Measurements from ENCODE around the gene PANX1. TPM values are rescaled to one million over a fixed set of nuclear protein-coding genes. Genes with fewer than 3 reads are reported as not detected.

Gene PANX1
- total RNA-seq, 1 donor from 2014 or later: 58.0 TPM

DNA sequence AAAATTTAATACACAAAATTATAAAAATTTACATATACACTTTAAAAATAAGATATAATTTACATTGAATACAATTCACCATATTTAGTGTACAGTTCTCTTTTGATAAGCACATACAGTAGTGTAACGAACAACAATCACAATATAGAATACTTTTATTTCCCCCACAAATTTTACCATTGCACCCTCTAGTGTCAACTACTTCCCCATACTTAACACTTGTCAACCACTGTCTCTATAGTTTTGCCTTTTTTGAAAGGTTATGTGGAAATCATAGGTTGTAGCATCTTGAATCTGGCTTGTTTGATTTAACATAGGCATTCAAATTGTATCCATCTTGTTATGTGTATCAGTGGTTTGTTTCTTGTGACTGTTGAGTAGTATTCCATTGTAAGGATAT lies 21.3 kb upstream of the PANX1 start:
- no peak for DNase-seq

DNA sequence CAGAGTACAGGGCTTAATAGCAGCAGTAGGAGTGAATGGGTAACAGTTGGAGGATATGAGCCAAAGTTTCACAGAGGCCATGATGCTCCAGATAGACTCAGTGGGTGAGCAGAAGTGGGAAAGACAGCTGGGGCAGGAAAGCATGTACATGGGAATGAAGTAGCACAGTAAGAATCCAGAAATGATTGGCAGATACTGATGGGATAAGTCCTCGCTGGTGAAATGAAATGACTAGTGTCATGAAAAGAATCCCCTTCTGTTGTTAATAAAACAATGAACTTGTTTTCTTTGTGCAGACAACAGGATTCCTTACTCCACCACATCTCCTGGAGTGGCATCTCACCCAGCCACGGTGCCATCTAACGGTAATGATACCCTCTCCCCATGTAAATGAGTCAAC lies 17.4 kb upstream of the PANX1 start:
- peaks cover 17% of the 10 kb centered on the region for H3K4me1 Mint-ChIP-seq (ENCODE audit: low read depth, unreplicated experiment)
- TF ChIP-seq, protein P1, sequence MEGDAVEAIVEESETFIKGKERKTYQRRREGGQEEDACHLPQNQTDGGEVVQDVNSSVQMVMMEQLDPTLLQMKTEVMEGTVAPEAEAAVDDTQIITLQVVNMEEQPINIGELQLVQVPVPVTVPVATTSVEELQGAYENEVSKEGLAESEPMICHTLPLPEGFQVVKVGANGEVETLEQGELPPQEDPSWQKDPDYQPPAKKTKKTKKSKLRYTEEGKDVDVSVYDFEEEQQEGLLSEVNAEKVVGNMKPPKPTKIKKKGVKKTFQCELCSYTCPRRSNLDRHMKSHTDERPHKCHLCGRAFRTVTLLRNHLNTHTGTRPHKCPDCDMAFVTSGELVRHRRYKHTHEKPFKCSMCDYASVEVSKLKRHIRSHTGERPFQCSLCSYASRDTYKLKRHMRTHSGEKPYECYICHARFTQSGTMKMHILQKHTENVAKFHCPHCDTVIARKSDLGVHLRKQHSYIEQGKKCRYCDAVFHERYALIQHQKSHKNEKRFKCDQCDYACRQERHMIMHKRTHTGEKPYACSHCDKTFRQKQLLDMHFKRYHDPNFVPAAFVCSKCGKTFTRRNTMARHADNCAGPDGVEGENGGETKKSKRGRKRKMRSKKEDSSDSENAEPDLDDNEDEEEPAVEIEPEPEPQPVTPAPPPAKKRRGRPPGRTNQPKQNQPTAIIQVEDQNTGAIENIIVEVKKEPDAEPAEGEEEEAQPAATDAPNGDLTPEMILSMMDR (IDR thresholded peaks at IDR 0.05; ENCODE audit: partially characterized antibody, unreplicated experiment): no peak
- H3K27me3 Mint-ChIP-seq (ENCODE audit: unreplicated experiment): peaks cover 3% of the 10 kb centered on the region
- H3K27ac Mint-ChIP-seq (ENCODE audit: unreplicated experiment): peak overlapping the region; percentile 45
- H3K9me3 Mint-ChIP-seq (ENCODE audit: unreplicated experiment): peaks cover 2% of the 10 kb centered on the region
- no peak for DNase-seq
- peak overlapping the region; percentile 28 for H3K4me3 Mint-ChIP-seq (ENCODE audit: unreplicated experiment)
- H3K36me3 Mint-ChIP-seq (ENCODE audit: unreplicated experiment): peaks cover 8% of the 10 kb centered on the region

More for the DNA sequence above, 21.3 kb upstream of the PANX1 start:
- Mint-ChIP-seq H3K9me3 (ENCODE audit: unreplicated experiment) (peaks cover 3% of the 10 kb centered on the region), H3K4me3 (ENCODE audit: unreplicated experiment) (no peak overlapping the region), H3K4me1 (ENCODE audit: low read depth, unreplicated experiment) (peaks cover 13% of the 10 kb centered on the region), H3K27me3 (ENCODE audit: unreplicated experiment) (peaks cover 3% of the 10 kb centered on the region), H3K27ac (ENCODE audit: unreplicated experiment) (peak overlapping the region; percentile 56), H3K36me3 (ENCODE audit: unreplicated experiment) (peaks cover 4% of the 10 kb centered on the region)
- TF ChIP-seq, protein P1 (IDR thresholded peaks at IDR 0.05; ENCODE audit: partially characterized antibody, unreplicated experiment): no peak

DNA sequence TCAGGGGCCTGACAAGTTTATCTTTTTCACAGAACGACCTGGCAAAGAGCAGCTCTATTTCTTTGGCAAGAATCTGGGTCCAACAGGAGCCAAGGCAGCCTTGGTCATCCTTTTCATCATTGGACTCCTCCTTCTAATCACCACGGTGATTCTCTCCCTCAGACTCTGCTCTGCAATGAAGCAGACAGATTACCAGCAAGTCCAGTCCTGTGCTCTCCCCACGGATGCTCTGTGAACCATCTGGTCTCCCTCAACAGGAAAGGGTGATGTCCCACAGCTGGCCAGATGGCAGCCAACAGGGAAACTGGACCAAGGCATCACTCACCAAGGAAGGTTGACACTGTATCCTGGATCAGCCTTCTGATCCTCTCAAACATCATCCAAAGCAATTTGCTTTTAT lies 17.0 kb upstream of the PANX1 start:
- Mint-ChIP-seq H3K36me3 (ENCODE audit: unreplicated experiment) (peaks cover 8% of the 10 kb centered on the region), H3K27me3 (ENCODE audit: unreplicated experiment) (peaks cover 3% of the 10 kb centered on the region), H3K4me1 (ENCODE audit: low read depth, unreplicated experiment) (peaks cover 17% of the 10 kb centered on the region), H3K4me3 (ENCODE audit: unreplicated experiment) (no peak overlapping the region), H3K9me3 (ENCODE audit: unreplicated experiment) (peaks cover 2% of the 10 kb centered on the region), H3K27ac (ENCODE audit: unreplicated experiment) (peak overlapping the region; percentile 34)
- no peak for DNase-seq
- TF ChIP-seq, protein P1 (IDR thresholded peaks at IDR 0.05; ENCODE audit: partially characterized antibody, unreplicated experiment): no peak

DNA sequence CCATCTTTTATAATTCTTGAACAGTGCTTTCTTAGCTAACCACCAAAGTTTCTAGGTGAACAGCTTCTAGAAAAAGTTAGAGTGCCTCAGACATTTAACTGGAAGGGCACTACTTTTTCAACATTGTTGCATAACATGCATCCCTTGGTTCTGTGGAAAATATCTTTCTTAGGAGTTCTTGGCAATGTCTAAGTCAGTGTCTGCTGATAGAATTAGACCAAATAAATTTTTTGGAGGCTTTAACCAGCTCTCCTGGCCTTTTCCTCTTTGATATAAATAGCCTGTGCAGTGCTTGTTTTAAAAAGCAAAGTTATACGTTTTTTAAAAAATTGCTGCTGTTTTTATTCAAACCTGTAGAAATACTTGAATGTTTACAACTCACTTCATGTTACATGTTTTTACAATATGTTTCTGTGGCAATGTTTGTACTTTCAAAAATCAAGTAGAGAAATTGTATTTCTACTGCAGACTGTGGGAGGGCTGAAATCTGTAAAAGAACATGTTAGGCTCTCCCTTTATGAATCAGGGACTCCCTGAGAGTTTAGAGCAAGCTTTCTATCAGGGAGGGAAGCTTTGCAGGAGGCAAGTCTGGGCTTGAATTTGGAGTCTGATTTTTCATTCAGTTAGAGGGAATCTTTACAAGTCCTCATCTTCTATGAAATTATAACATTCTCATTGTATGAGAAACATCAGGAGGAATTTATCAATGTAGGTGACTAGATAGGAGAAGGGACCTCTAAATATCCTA lies 16.3 kb upstream of the PANX1 start:
- no peak overlapping the region for H3K4me3 Mint-ChIP-seq (ENCODE audit: unreplicated experiment)
- peaks cover 8% of the 10 kb centered on the region for H3K36me3 Mint-ChIP-seq (ENCODE audit: unreplicated experiment)
- peaks cover 3% of the 10 kb centered on the region for H3K27me3 Mint-ChIP-seq (ENCODE audit: unreplicated experiment)
- peaks cover 17% of the 10 kb centered on the region for H3K4me1 Mint-ChIP-seq (ENCODE audit: low read depth, unreplicated experiment)
- DNase-seq: no peak
- TF ChIP-seq, protein P1 (IDR thresholded peaks at IDR 0.05; ENCODE audit: partially characterized antibody, unreplicated experiment): no peak
- H3K9me3 Mint-ChIP-seq (ENCODE audit: unreplicated experiment): peaks cover 2% of the 10 kb centered on the region
- H3K27ac Mint-ChIP-seq (ENCODE audit: unreplicated experiment): no peak overlapping the region

DNA sequence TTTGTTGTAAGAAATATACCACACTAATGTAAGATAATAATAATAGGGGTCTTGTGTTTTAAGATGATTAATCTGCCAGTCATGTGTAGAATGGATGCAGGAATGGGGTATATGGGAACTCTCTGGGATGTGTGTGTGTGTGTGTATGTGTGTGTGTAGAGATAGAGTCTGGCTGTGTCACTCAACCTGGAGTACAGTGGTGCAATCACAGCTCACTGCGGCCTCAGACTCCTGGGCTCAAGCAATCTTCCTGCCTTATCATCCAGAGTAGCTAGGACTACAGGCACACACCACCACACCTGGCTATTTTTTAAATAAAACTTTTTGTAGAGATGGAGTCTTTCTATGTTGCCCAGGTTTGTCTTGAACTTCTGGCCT lies 11.5 kb upstream of the PANX1 start:
- no peak overlapping the region for H3K4me3 Mint-ChIP-seq (ENCODE audit: unreplicated experiment)
- peaks cover 4% of the 10 kb centered on the region for H3K36me3 Mint-ChIP-seq (ENCODE audit: unreplicated experiment)
- H3K27me3 Mint-ChIP-seq (ENCODE audit: unreplicated experiment): no peaks in the 10 kb centered on the region
- no peak for DNase-seq
- peaks cover 4% of the 10 kb centered on the region for H3K4me1 Mint-ChIP-seq (ENCODE audit: low read depth, unreplicated experiment)
- H3K27ac Mint-ChIP-seq (ENCODE audit: unreplicated experiment): no peak overlapping the region
- TF ChIP-seq, protein P1 (IDR thresholded peaks at IDR 0.05; ENCODE audit: partially characterized antibody, unreplicated experiment): no peak
- H3K9me3 Mint-ChIP-seq (ENCODE audit: unreplicated experiment): no peaks in the 10 kb centered on the region

Data from glutamatergic neuron (in vitro differentiated cells).